Left lung (tissue), 10 donors: Measurements from ENCODE around the gene APOM. TPM values are rescaled to one million over a fixed set of nuclear protein-coding genes. Genes with fewer than 3 reads are reported as not detected.
A peak's percentile ranks its signal among the peaks of the same experiment; 100 is the strongest.

ENCODE experiments used
- ATAC-seq: fragments of 200-7000 bp; cut with Tn5 transposase; one replicate; pipeline ENCODE4 v1.9.1; 2020; ENCODE audit warnings: moderate library complexity
- DNase-seq, 4 donors: peaks; one replicate each; pipeline ENCODE4 v3.0.0-alpha.2; 2013 to 2020
- H3K27ac ChIP-seq, 2 donors: fragments of 200-600 bp; sonication (generic) in 1 of 2; one replicate each; pipeline versions ENCODE4 v1.5.0 to v1.8.0; 2020 to 2021
- H3K27me3 ChIP-seq, 2 donors: fragments of 200-600 bp; sonication (generic) in 1 of 2; one replicate each; pipeline versions ENCODE4 v1.5.0 to v1.8.0; 2020 to 2021
- H3K36me3 ChIP-seq, 2 donors: fragments of 200-600 bp; sonication (generic) in 1 of 2; one replicate each; pipeline versions ENCODE4 v1.5.0 to v1.8.0; 2020 to 2021
- H3K4me1 ChIP-seq, 2 donors: fragments of 200-600 bp; one replicate each; pipeline ENCODE4 v1.8.0; 2021
- H3K4me3 ChIP-seq, 2 donors: fragments of 200-600 bp; sonication (generic) in 1 of 2; one replicate each; pipeline versions ENCODE4 v1.5.0 to v1.8.0; 2020 to 2021; ENCODE audit warnings: mild to moderate bottlenecking in 1 of 2
- H3K9me3 ChIP-seq, 2 donors: fragments of 200-600 bp; sonication (generic) in 1 of 2; one replicate each; pipeline versions ENCODE4 v1.5.0 to v1.8.0; 2020 to 2021
- intact Hi-C, 2 donors: fragments of 100-400 bp; cut with DNase I; formaldehyde crosslinking; loops; one replicate each; pipeline versions ENCODE4 v1.11.2 to v1.14.2; 2022
- polyA plus RNA-seq, 6 donors: library from polyadenylated mRNA; unstranded; fragments of 120-200 nt; gene quantifications; one replicate each; pipeline ENCODE4 v1.2.1, GENCODE V29; 2013; ENCODE audit not compliant: insufficient read length in 6 of 6
- total RNA-seq, 2 donors: library from RNA; stranded (reverse); fragmentation: NEBNext Ultra II Directional; extraction: Animal tissue kit (Norgen Biotek cat#: 25700); gene quantifications; one replicate each; pipeline ENCODE4 v1.2.1, GENCODE V29; 2021
- TF ChIP-seq, protein P1 (sequence below), 2 donors: fragments of 200-600 bp; sonication (generic) in 1 of 2; IDR thresholded peaks; one replicate each; pipeline versions ENCODE4 v1.5.0 to v1.8.0; 2021; ENCODE audit warnings: antibody characterized with exemption in 2 of 2
- donor health status: DM: no; HTN: yes; CAD: no.
- donor health status: DM: no; HTN: no; CAD: no.

Gene APOM
- total and polyA plus RNA-seq, 8 donors, result 1.0 to 8.0 (median 5.5) TPM

DNA sequence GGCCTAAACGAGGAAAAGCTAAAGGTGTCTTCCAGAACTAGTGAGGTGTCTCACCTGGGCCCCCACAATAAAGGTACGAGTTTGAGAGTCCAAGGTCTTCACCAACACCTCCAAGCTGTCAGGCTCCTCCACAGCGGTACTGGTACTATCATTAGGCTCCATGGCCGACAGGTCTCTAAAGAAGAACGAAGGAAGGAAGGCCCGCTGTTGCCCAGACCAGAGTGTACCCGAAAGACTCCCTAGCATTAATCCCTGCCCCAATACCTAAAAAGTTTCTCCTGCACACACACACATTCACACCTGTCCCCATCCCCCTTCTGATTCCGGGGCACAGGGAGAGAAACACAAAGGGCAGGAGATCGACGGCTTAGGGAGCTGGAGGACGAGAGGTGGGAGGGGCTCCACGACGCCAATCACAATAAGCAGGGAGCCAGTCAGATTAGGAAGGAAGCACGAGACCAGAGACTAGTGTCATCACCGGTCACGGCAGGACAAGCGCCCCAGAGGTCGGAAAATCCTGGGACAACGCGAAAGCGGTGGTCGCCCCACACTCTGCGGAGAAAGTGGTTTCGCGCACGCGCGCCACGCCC lies 4.0 kb upstream of the APOM start:
- ATAC-seq (peak; percentile 76), DNase-seq (peak in 2 of 4 donors; percentile 78 to 83)
- no peaks in the 10 kb centered on the region for H3K9me3 ChIP-seq
- intact Hi-C loops, result no loop called here
- TF ChIP-seq, protein P1, sequence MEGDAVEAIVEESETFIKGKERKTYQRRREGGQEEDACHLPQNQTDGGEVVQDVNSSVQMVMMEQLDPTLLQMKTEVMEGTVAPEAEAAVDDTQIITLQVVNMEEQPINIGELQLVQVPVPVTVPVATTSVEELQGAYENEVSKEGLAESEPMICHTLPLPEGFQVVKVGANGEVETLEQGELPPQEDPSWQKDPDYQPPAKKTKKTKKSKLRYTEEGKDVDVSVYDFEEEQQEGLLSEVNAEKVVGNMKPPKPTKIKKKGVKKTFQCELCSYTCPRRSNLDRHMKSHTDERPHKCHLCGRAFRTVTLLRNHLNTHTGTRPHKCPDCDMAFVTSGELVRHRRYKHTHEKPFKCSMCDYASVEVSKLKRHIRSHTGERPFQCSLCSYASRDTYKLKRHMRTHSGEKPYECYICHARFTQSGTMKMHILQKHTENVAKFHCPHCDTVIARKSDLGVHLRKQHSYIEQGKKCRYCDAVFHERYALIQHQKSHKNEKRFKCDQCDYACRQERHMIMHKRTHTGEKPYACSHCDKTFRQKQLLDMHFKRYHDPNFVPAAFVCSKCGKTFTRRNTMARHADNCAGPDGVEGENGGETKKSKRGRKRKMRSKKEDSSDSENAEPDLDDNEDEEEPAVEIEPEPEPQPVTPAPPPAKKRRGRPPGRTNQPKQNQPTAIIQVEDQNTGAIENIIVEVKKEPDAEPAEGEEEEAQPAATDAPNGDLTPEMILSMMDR (IDR thresholded peaks at IDR 0.05), result no peak
- H3K27me3 ChIP-seq, result no peaks in the 10 kb centered on the region
- H3K4me1 ChIP-seq, result peaks cover 5 to 41% of the 10 kb centered on the region in 2 donors
- peaks cover 0 to 52% of the 10 kb centered on the region in 2 donors for H3K36me3 ChIP-seq
- H3K27ac ChIP-seq, result peak overlapping the region; percentile 96 to 98
- H3K4me3 ChIP-seq, result peak overlapping the region; percentile 73 to 86

DNA sequence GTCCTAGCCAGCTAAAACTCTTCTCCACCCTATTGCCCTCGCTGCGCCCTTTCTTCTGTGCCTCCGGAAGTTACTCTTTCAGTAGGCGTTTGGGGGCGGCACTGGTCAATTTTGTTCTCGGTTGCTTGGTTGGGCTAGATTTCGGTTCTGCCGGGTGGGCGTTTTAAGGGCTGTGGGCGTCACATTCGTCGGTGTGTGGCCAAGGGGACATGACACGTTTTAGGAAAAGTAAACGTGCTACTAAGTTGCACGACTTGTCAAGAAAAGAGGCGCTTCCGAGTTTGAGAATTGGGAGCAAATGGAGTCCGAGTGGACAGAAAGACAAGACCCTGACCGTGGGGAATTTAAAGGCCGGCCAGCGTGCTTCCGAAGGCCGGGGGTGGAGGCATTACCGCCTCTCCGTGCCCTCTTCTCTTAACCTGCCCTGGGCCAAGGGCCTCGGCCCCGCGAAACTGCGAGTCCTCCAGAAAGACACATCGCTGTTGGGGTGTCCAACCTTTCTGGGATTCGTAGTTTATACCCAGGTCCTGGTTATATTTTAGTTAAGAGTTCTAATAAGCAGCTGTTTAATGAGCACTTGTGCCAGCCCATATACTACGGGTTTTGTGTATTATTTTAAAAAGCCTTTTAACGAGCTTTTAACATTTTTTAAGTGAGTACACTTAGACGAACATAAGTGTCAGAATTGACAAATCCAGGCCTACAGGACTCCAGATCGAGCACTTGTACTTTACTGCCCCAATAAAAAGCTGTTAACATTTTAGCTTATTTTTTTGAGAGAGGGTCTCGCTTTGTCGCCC lies 2.6 kb upstream of the APOM start:
- DNase-seq (peak in 2 of 4 donors; percentile 87 to 94), ATAC-seq (peak; percentile 82)
- TF ChIP-seq, protein P1 (IDR thresholded peaks at IDR 0.05), result no peak
- Histone ChIP-seq H3K27me3 (no peaks in the 10 kb centered on the region), H3K36me3 (peaks cover 0 to 49% of the 10 kb centered on the region in 2 donors), H3K4me1 (peaks cover 5 to 54% of the 10 kb centered on the region in 2 donors), H3K9me3 (no peaks in the 10 kb centered on the region), H3K4me3 (peak overlapping the region; percentile 73 to 86), H3K27ac (peak overlapping the region; percentile 96 to 98)
- intact Hi-C loops, result no loop called here

DNA sequence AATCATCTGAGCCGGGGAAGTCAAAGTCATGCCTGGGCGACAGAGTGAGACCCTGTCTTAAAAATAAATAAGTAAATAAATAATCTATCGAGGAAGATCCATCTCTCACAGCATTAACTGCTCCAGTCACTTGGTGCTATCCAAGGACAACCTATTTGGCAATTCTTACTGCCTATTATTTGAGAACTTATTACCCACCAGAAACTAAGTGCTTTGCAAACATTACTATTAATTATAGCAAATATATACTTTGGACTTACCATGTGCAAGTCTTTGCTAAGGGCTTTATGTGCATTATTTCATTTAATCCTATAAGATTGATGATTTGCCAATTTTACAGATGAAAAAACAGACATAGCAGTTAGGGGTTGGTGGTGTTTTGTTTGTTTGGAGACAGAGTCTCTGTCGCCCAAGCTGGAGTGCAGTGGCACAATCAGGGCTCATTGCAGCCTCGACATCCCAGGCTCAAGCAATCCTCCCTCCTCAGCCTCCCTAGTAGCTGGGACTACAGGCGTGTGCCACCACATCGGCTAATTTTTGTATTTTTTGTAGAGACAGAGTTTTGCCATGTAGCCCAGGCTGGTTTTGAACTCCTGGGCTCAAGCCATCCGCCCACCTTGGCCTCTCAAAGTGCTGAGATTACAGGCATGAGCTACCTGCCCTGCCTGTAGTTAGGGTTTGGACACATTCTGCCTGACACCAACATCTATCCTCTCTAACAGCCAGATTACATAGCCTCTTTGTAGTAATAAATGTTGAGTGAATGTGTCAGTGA lies 933 bp upstream of the APOM start:
- H3K4me3 ChIP-seq, result no peak overlapping the region
- H3K36me3 ChIP-seq, result peaks cover 0 to 33% of the 10 kb centered on the region in 2 donors
- no peak overlapping the region for H3K27ac ChIP-seq
- no peak for ATAC-seq
- H3K4me1 ChIP-seq, result peaks cover 20 to 71% of the 10 kb centered on the region in 2 donors
- TF ChIP-seq, protein P1 (IDR thresholded peaks at IDR 0.05), result no peak
- no peaks in the 10 kb centered on the region for H3K27me3 ChIP-seq
- intact Hi-C loops, result no loop called here
- H3K9me3 ChIP-seq, result no peaks in the 10 kb centered on the region
- no peak for DNase-seq

DNA sequence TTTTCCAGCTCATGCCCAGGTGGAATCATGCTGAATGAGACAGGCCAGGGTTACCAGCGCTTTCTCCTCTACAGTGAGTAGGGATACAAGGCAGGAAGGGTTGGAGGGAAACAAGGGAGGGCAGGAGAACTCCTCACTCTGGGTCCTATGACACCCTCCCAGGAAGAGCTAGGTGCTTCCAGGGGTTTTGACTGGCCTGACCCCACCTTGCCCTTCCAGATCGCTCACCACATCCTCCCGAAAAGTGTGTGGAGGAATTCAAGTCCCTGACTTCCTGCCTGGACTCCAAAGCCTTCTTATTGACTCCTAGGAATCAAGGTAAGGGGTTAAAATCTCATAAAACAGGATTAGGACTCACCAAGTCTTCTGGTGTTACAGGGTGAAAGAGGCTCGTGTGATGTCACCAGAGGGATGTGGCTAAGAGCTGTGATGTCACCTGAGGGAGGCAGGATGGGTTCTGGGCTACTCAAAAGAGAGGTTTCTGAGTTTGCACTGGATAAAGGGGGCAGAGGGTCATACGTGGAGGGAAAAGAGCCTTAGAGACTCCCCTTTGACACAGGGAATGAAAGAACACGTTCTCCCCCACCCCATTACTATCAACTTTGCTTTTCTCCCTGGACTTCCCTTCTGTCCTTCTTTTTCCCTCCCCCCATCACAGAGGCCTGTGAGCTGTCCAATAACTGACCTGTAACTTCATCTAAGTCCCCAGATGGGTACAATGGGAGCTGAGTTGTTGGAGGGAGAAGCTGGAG lies 1.9 kb downstream of the APOM start:
- H3K9me3 ChIP-seq, result no peaks in the 10 kb centered on the region
- no peaks in the 10 kb centered on the region for H3K27me3 ChIP-seq
- no peak for ATAC-seq
- TF ChIP-seq, protein P1 (IDR thresholded peaks at IDR 0.05), result no peak
- no peak for DNase-seq
- intact Hi-C loops, result no loop called here
- H3K36me3 ChIP-seq, result peaks cover 0 to 34% of the 10 kb centered on the region in 2 donors
- H3K27ac ChIP-seq, result peak overlapping the region in 1 of 2 donors; percentile 37
- no peak overlapping the region for H3K4me3 ChIP-seq
- H3K4me1 ChIP-seq, result peaks cover 15 to 70% of the 10 kb centered on the region in 2 donors
